Activated CD4-positive, alpha-beta T cell treated with anti-CD3 and anti-CD28 coated beads, Interleukin-10, Interleukin-2, amounts not matched to agents 100 ng/mL and 50 ng/mL, durations not matched to agents 16 hours and 8 hours (primary cell): ENCODE measurements around the gene HSBP1L1.
"Not testable (repeated sequence)": the region's sequence is repeated elsewhere in the genome, so short reads cannot be mapped to it uniquely, and the experiment has no call there.

Experiments
- DNase-seq: peaks from one replicate; pipeline ENCODE4 v3.0.0-alpha.2; 2020

Gene HSBP1L1

DNA sequence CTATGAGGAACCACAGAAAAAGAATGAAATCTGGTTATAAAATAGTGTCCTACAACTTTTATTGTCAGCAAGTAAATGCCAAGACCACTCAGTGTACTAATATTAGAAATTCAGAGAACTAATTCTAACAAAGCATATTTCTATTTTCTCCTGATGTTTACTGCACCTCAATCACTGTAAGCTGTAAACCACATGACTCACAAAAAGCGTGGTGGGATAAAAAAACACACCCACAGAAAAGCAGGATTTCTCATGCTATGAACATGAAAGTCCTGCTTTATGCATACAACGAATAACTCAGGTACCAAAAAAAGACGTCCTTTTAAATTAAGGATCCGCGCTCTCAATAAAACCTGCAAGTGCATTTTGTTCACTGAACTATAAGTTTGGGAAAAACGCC lies 23.1 kb downstream of the HSBP1L1 start:
- DNase-seq = no peak

DNA sequence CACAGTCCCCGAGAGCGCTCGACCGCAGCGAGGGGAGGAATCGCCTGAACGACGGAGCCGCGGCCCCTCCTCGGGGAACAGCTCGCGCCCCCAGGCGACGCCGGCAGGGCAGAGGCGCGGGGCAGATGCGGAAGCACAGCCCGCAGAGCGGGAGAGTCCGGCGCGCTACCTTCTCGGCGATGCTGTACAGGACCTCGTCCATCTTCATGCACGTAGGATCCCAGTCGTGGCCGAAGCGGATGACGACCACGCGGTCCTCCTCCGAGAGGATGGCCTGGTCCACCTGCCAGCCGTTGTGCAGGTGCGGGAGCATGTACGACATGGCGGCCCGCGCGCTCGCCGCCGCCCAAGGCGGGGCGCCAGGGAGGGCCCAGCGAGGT lies 23.6 kb downstream of the HSBP1L1 start:
- DNase-seq = peak; percentile 66

DNA sequence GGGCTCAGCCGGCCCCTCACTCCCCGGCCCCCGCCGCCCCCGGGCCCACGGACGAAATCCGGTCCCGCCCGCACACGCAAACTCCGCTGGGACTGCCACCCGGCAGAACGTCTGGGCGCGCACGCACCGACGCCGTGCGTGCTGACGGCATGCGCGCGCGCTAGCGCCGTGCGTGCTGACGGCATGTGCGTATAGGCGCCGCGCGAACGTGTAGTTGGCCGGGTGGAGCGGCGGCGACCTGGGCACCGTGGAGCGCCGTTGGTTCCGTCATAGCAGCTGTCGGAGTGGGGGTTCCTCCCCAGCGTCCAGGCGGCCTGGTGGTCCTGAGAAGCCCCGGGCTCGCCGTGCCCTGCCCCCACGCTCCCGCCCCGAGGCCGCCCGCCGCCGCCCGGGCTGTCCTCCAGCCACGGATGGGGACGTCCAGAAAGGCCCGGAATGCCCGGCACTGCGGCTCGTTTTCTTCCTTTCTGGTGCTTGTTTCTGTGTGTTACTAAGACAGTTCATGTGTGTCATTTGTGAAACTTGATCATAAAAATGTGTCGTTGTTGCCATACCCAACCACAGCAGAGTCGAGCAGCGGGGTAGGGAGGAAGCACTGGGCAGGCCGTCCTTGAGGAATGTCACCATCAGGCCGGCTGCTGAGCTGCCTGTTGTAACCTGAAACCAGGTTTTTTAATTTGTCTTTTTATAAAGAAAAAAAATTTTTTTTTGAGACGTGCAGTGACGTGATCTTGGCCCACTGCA lies 24.2 kb downstream of the HSBP1L1 start, which contains the start of gene TXNL4A:
Gene TXNL4A, minus strand, starts transcription at position 113 of the 744 bp plus-strand sequence. CDS start 171 bp downstream, outside the sequence.
- peak; percentile 93 for DNase-seq

DNA sequence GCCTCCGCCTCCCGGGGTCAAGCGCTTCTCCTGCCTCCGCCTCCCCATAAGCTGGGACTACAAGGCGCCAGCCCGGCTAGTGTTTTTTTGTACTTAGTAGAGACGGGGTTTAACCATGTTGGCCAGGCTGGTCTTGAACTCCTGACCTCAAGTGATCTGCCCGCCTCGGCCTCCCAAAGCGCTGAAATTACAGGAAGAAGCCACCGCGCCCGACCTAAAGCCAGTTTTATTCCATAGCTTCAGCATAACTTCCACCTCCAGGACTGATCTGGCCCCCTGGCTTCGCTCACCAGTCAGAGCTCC lies 24.7 kb downstream of the HSBP1L1 start:
- no peak for DNase-seq

DNA sequence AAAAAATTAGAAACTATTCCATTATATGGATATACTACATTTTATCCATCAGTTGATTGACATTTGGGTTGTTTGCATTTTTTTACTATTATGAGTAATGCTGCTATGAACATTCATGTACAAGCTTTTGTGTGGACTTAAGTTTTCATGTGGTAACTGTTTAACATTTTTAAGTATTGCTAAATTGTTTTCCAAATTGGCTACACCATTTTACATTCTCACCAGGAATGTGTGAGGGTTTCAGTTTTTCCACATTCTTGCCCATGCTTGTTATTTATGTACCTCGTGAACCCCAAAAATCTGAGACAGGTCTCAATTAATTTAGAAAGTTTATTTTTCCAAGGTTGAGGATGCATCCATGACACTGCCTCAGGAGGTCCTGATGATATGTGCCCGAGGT lies 27.1 kb downstream of the HSBP1L1 start:
- DNase-seq = no peak

DNA sequence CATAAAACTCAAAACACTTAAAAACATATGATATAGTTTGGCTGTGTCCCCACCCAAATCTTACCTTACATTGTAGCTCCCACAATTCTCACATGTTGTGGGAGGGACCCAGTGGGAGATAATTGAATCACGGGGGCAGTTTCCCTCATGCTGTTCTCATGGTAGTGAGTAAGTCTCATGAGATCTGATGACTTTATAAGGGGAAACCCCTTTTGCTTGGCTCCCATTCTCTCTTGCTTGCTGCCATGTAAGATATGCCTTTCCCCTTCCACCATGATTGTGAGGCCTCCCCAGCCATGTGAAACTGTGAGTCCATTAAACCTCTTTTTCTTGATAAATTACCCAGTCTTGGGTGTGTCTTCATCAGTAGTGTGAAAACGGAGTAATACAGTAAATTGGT lies 35.3 kb downstream of the HSBP1L1 start:
- DNase-seq = not testable (repeated sequence)

DNA sequence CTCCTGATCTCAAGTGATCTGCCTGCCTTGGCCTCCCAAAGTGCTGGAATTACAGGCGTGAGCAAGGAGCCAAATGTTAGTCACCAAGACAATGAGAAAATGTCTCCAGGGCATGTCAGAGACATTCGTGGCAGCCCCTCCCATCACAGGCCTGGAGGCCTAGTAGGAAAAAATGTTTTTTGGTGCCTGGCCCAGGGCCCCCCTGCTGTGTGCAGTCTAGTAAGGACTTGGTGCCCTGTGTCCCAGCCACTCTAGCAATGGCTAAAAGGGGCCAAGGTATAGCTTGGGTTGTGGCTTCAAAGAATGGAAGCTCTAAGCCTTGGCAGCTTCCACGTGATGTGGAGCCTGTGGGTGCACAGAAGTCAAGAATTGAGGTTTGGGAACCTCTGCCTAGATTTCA lies 36.4 kb downstream of the HSBP1L1 start:
- no peak for DNase-seq

DNA sequence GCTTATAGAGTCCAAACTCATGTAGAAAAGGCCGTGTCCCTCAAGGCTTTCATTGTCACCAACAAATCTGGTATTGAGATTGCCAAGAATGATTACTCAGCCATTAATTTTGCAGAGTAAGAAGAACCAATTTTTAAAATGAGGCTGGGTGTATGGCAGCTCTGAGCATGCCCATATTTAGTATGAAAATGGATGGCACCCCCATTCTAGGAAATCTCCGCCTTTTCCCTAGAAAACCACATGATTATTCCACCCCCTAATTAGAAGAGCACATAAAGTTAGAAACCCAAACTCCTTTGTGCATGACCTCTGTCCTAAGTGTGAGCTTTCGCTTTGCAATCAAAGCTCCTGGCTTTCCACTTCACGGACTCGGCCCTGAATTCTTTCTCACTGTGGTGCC lies 38.0 kb downstream of the HSBP1L1 start:
- DNase-seq = no peak

DNA sequence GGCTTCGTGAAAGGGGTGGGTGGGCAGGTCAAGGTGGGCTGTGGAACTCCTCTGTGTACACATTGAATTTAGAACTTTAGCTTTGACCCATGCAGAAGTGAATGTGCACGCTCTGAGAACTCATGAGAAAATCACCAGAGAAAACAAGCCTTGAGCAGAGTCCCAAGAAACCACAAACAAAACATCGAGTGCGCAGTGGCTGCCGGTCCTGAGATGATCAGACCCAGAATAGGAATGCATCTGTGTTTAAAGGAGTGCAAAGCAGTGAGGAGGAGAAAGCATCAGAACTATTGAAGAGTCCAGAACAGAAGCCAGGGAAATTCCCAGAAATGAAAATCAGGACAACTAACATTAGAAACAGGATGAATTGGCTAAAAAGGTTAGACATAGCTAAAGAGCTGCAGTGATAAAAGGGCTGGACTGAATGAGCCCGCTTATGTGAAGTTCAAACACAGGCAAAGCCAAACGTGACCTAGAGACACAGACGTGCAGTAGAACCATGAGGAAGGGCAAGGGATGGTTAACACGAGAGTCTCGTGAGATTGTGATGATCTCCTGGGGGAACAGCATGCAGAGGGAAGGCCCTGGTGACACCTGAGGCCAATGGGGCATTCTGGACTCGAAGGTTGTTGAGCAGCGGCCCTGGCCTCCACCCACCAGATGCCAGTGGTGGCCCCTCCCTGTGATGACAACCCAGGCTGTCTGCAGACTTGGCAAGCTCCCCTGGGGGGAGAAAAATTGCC lies 40.3 kb downstream of the HSBP1L1 start:
- DNase-seq = no peak

DNA sequence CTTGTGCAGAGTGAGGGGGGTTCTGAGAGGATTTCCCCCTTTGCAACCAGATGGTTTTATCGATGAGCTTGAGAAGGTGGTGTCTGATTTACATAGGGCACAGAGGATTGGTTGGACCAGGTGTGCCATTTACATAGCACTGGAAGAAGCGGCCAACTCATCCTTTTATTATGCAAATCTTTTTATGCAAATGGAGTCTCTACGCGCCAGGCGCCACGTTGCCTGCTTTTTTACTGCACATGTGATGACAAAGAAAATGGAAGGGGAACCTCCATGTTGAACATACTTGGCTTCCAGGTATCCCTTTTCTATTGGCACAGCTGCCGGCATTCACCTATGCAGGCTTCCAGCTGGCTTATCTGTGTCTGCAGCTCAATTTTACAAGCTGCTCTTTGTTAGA lies 42.3 kb downstream of the HSBP1L1 start:
- DNase-seq = no peak

DNA sequence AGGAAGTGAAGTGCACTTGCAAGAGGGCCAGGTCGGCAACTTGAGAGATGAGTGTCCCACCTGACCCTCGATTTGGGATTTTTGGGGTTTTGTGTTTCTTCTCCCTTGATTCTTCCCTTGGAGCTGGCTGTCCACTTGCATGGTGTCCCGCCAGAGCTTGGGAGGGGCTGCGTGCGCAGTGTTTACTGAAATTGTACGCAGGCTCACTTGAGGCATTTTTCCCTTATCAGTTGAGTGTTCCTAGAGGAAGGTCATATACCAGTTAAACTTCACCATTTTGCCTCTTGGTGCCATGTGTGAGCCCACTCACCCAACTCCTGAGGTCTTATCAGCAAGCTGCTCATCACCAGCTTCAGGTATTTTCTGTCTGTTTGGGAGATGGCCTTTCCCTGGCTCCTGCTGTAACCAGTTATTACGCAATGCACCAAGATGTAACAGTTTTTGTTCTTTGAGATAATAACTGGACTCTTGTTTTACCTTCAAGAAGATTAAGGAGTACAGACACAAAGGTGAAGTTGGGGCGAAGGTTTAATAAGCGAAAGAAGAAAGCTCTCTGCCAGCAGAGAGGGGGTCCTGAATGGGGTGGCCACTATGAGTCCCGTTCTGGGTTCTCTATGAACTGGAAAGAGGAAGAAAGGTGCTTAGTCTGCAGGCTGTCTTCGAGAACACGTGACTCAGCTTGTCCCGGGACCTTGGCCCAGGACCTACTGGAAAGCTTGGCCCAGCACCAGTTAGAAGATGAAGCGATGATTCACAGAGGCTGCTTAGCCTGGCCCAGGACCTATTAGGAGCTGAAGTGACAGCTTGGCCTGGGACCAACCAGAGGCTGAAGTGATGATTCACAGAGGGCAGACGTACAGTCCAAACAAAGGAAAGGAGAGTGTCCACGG lies 45.5 kb downstream of the HSBP1L1 start:
- no peak for DNase-seq

DNA sequence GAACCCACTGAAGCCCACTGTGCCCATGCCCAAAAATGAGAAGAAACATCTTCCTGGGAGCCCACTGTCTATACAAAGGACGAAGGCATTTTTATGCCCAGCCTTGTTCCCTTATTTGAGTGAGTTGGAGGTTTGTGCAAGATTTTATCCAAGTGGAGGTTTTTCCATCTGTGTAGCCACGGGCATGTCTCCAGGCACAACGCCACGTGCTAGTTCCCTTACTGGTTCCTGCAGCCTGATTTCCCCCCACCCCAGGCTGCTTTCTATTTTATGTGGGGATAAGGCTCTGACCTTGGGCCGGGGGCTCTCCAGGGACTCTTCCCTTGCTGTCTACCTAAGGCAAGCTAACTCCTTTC lies 46.1 kb downstream of the HSBP1L1 start:
- DNase-seq = no peak

DNA sequence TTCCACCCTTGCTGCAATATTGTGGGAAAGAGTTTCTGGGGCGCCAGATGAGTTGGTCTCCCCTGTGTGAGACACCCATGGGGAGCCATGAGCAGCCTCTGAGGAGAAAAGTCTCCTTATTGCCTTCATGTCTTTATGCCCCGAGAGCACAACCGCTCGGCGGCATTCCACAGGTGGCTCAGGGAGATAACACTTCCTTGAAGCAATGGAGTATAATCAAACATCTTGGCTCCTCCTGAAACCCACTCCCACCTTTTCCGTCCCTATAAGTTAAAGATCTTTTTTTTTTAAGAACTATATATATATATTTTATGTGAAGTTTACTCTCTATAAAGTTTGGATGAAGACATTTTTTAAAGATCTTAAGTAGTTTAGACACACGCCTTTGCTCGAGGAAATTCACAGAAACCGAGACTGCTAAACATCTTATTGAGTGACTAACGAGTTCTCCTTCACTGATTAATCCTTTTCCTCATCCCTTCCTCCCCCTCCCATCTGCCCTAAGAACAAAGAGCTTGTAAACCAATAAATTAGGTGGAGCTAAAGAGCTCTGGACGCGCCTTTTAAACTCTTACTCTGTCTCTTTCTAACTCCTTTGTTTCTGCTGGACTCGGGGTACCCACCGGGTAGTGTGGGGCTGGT lies 47.2 kb downstream of the HSBP1L1 start:
- DNase-seq = not testable (repeated sequence)

DNA sequence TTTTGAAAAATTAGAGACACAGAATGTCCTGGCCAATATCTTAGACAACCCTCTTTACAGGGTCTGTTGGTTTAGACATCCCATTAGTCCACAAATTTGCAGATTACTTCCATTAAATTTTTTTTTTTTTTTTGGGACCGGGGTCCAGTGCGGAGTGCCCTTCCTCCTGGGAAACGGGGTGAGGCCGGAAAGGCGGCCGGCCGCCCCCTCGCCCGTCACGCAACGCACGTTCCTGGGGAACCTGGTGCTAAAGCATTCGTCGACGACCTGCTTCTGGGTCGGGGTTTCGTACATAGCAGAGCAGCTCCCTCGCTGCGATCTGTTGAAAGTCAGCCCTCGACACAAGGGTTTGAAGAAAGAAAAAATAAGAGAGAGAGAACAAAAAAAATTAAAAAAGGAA lies 48.3 kb downstream of the HSBP1L1 start:
- no peak for DNase-seq
